Endothelial cell of umbilical vein (primary cell): ENCODE results near the gene UAP1L1. TPM values are rescaled to one million over a fixed set of nuclear protein-coding genes. Genes with fewer than 3 reads are reported as not detected.

Experiments
- BruUV-seq: library from RNA; stranded (reverse); fragments of 400-500 nt; replicated peaks from 2 replicates; lab custom pipeline; 2021; lab: Mats Ljungman, UMichigan
- CTCF ChIA-PET: fragments of 300-600, 350-600 bp; sonication (Branson Sonifier 250); formaldehyde crosslinking; loops from one replicate; lab custom pipeline; 2021; ENCODE audit warnings: antibody characterized with exemption, inconsistent platforms; lab: Charles Lee
- POLR2A ChIA-PET: fragments of 300-600, 350-600 bp; sonication (Branson Sonifier 250); formaldehyde crosslinking; loops from one replicate; lab custom pipeline; 2021; ENCODE audit warnings: antibody characterized with exemption, inconsistent platforms; lab: Charles Lee
- DNase-seq: peaks from one replicate; pipeline ENCODE4 v3.0.0-alpha.2; 2011; ENCODE audit warnings: low read depth, low spot score
- FAIRE-seq: peaks from 2 replicates; lab custom pipeline; 2011; peaks lifted over from hg19 to GRCh38; lab: Jason Lieb, UNC
- H2AFZ ChIP-seq: 2 replicates; pipeline ENCODE4 v1.6.0; 2012; ENCODE audit warnings: low read depth, low read length, control low read depth, inconsistent platforms
- H3K27ac ChIP-seq: 2 replicates; pipeline ENCODE4 v1.5.1; 2011; ENCODE audit warnings: low read depth, mild to moderate bottlenecking, control low read depth, low read length, moderate library complexity; ENCODE audit not compliant: insufficient read depth
- H3K27me3 ChIP-seq, 2 experiments: 2 replicates each; pipeline versions ENCODE4 v1.6.0 to v1.6.1; 2011; ENCODE audit warnings: low read length in 2 of 2, mixed read lengths in 1 of 2; ENCODE audit not compliant: control insufficient read depth in 2 of 2, insufficient read depth in 2 of 2
- H3K36me3 ChIP-seq, 2 experiments: 2 replicates in 1 of 2; 3 replicates in 1 of 2; pipeline ENCODE4 v1.5.1; 2011; ENCODE audit warnings: low read length in 2 of 2, mild to moderate bottlenecking in 1 of 2, moderate library complexity in 1 of 2; ENCODE audit not compliant: control insufficient read depth in 2 of 2, insufficient read depth in 2 of 2; ENCODE audit errors: extremely low read depth in 1 of 2
- H3K4me1 ChIP-seq: 3 replicates; pipeline ENCODE4 v1.5.1; 2011; ENCODE audit warnings: mild to moderate bottlenecking, low read length; ENCODE audit not compliant: control insufficient read depth, insufficient read depth; ENCODE audit errors: extremely low read depth
- H3K4me2 ChIP-seq: 2 replicates; pipeline ENCODE4 v1.6.1; 2011; ENCODE audit warnings: low read length, control low read depth, mixed read lengths; ENCODE audit not compliant: insufficient read depth
- H3K4me3 ChIP-seq, 3 experiments: fragments of 200-600 bp in 1 of 3; sonication (generic), shearing (Covaris generic) in 1 of 3; replicated peaks in 1 of 3; 2 replicates each; pipeline ENCODE4 v1.5.1; 2011 to 2016; ENCODE audit warnings: control low read depth in 3 of 3, low read length in 3 of 3, mild to moderate bottlenecking in 2 of 3, inconsistent platforms in 1 of 3, low read depth in 1 of 3, moderate library complexity in 1 of 3; ENCODE audit not compliant: insufficient read depth in 1 of 3
- H3K79me2 ChIP-seq: 2 replicates; pipeline ENCODE4 v1.6.0; 2012; ENCODE audit warnings: low read length, inconsistent platforms; ENCODE audit not compliant: control insufficient read depth, insufficient read depth
- H3K9ac ChIP-seq: replicated peaks from 2 replicates; pipeline ENCODE3; 2011; ENCODE audit warnings: low read length, control low read depth; ENCODE audit not compliant: insufficient read depth; ENCODE audit errors: extremely low read depth
- H3K9me1 ChIP-seq: replicated peaks from 3 replicates; pipeline ENCODE4 v1.6.0; 2011; ENCODE audit warnings: mild to moderate bottlenecking, low read length; ENCODE audit not compliant: control insufficient read depth, insufficient read depth; ENCODE audit errors: extremely low read depth
- H3K9me3 ChIP-seq: replicated peaks from 2 replicates; pipeline ENCODE4 v1.5.1; 2012; ENCODE audit warnings: low read length, inconsistent platforms; ENCODE audit not compliant: control insufficient read depth, insufficient read depth
- H4K20me1 ChIP-seq: replicated peaks from 2 replicates; pipeline ENCODE3; 2011; ENCODE audit warnings: mild to moderate bottlenecking, low read length; ENCODE audit not compliant: control insufficient read depth, insufficient read depth; ENCODE audit errors: extremely low read depth
- CTCF ChIP-seq, 2 donors: IDR thresholded peaks; 1 replicate in 1 of 2; 2 replicates in 1 of 2; pipeline ENCODE4 v1.5.1; 2011; ENCODE audit warnings: low read length in 2 of 2, mild to moderate bottlenecking in 2 of 2, moderate library complexity in 2 of 2, control low read depth in 1 of 2, inconsistent platforms in 1 of 2, low read depth in 1 of 2; ENCODE audit not compliant: insufficient read depth in 1 of 2; ENCODE audit errors: extremely low read depth in 1 of 2
- EZH2 ChIP-seq: IDR thresholded peaks from 2 replicates; pipeline ENCODE4 v1.6.1; 2012; ENCODE audit warnings: borderline replicate concordance, low read depth, mild to moderate bottlenecking, moderate library complexity, low read length, inconsistent platforms; ENCODE audit not compliant: severe bottlenecking
- FOS ChIP-seq: IDR thresholded peaks from 2 replicates; pipeline ENCODE4 v1.6.1; 2011; ENCODE audit warnings: mild to moderate bottlenecking, low read length, moderate library complexity, borderline replicate concordance; ENCODE audit not compliant: insufficient read depth
- GATA2 ChIP-seq: IDR thresholded peaks from 2 replicates; pipeline ENCODE4 v1.7.0; 2011; ENCODE audit warnings: low read depth, mild to moderate bottlenecking, moderate library complexity, mixed read lengths, low read length; ENCODE audit not compliant: insufficient read length, insufficient read depth
- JUN ChIP-seq: IDR thresholded peaks from 2 replicates; pipeline ENCODE4 v1.6.1; 2011; ENCODE audit warnings: borderline replicate concordance, low read depth; ENCODE audit not compliant: insufficient read length, insufficient read depth
- MAX ChIP-seq: IDR thresholded peaks from 2 replicates; pipeline ENCODE4 v1.6.1; 2011; ENCODE audit not compliant: insufficient read depth, insufficient read length
- MYC ChIP-seq: IDR thresholded peaks from one replicate; pipeline ENCODE4 v1.6.1; 2011; ENCODE audit warnings: mild to moderate bottlenecking, low read depth, low read length
- POLR2A ChIP-seq: IDR thresholded peaks from 2 replicates; pipeline ENCODE4 v1.6.1; 2012; ENCODE audit warnings: low read depth, mild to moderate bottlenecking, control low read depth, low read length
- POLR2AphosphoS5 ChIP-seq: IDR thresholded peaks from 2 replicates; pipeline ENCODE4 v1.6.1; 2012; ENCODE audit warnings: low read depth, mild to moderate bottlenecking, control low read depth, low read length, moderate library complexity; ENCODE audit not compliant: insufficient read depth
- dilution Hi-C: fragments of 300-500 bp; cut with MboI; formaldehyde crosslinking; loops from one replicate; pipeline ENCODE4 v1.15.0; 2019; ENCODE audit warnings: low sequenced_read_pairs; ENCODE audit not compliant: extremely low pct_ligation_motif_present
- intact Hi-C: fragments of 100-400 bp; cut with micrococcal nuclease; formaldehyde crosslinking; loops from one replicate; pipeline ENCODE4 v1.10.0; 2022
- polyA plus RNA-seq, 4 experiments: library from polyadenylated mRNA; depleted of rRNA in 3 of 4; stranded (reverse) in 3 of 4; unstranded in 1 of 4; fragments of >200 nt; gene quantifications; 2 replicates each; pipeline versions ENCODE4 v1.2.1 to v1.2.3, GENCODE V29; 2011 to 2012; ENCODE audit warnings: missing spikeins in 1 of 4
- total RNA-seq: library from RNA; stranded (reverse); gene quantifications from 2 replicates; pipeline ENCODE4 v1.2.3, GENCODE V29; 2021

UAP1L1 gene
- total and polyA plus RNA-seq, 2 donors (not counting 3 experiments of a cell fraction or from before 2014, with no cell fraction given), result 26.0 to 41.7 TPM

GRCh38 chr9:137069508-137070091 is 7.7 kb upstream of the UAP1L1 start:
- no peaks in the 10 kb centered on the region for H4K20me1 ChIP-seq
- FAIRE-seq, result no peak
- no peaks in the 10 kb centered on the region for H3K36me3 ChIP-seq
- no peak overlapping the region for H3K9ac ChIP-seq
- H3K9me3 ChIP-seq, result no peaks in the 10 kb centered on the region
- no peak for DNase-seq
- POLR2A ChIA-PET, result interaction anchor here (0.9 kb wide), 1 partner anchor 17 kb away, joined by 4 read pairs; the partner anchor contains the start of gene MAN1B1
- no peaks in the 10 kb centered on the region for H3K27me3 ChIP-seq
- TF ChIP-seq FOS (no peak), MYC (no peak), POLR2AphosphoS5 (no peak), GATA2 (no peak), EZH2 (no peak), JUN (no peak), CTCF (IDR thresholded peaks at IDR 0.05; ENCODE audit: extremely low read depth in 1 of 2, insufficient read depth in 1 of 2, low read depth in 1 of 2, low read length in 2 of 2) (no peak), MAX (no peak), POLR2A (no peak)
- peaks cover 11% of the 10 kb centered on the region for H3K4me1 ChIP-seq
- no TSS peak for BruUV-seq
- H3K4me3 ChIP-seq, result peak overlapping the region; percentile 37 to 49 (median 39)
- intact Hi-C loops, result no loop called here
- H3K9me1 ChIP-seq, result no peaks in the 10 kb centered on the region
- H3K4me2 ChIP-seq, result peak overlapping the region; percentile 69
- H3K27ac ChIP-seq, result no peak overlapping the region
- H3K79me2 ChIP-seq, result peaks cover 9% of the 10 kb centered on the region
- dilution Hi-C loops, result no loop called here
- H2AFZ ChIP-seq, result no peak overlapping the region
- CTCF ChIA-PET, result interaction anchor here (1.0 to 8.0 kb wide), 8 partner anchors 14 to 122 kb away, joined by 3 to 152 read pairs (median 4); partner anchors contain the start of genes ABCA2 and NPDC1
